GM18502 (cell line): ENCODE measurements around the gene ARSG.
A peak's percentile ranks its signal among the peaks of the same experiment; 100 is the strongest.
"Not testable (repeated sequence)": the region's sequence is repeated elsewhere in the genome, so short reads cannot be mapped to it uniquely, and the experiment has no call there.

Source experiments
- ATAC-seq: cut with Tn5 transposase; IDR thresholded peaks from one replicate; pipeline ENCODE4 v1.9.1; 2021; ENCODE audit warnings: mild to moderate bottlenecking; ENCODE audit not compliant: unreplicated experiment, poor library complexity

ARSG gene

GRCh38 chr17:68290955-68291835, at the start of gene ARSG, which contains the start of gene SLC16A6:
Gene ARSG (plus strand): TSS chr17:68291495. CDS start chr17:68307494, 15,999 bp downstream.
Gene SLC16A6 (minus strand): TSS chr17:68291127. CDS start chr17:68278320, 12,807 bp downstream.
- peak; percentile 48 for ATAC-seq

- no peak for ATAC-seq
Measured at GRCh38 chr17:68246271-68247028, 44.8 kb upstream of the ARSG start.

- ATAC-seq: peak; percentile 92
Measured at GRCh38 chr17:68247445-68248198, 43.7 kb upstream of the ARSG start, which contains the start of gene AMZ2. Gene AMZ2 (plus strand): TSS chr17:68248043. CDS start chr17:68250188, 2,145 bp downstream.

GRCh38 chr17:68248199-68248825, 43.0 kb upstream of the ARSG start:
- ATAC-seq: peak; percentile 25

- no peak for ATAC-seq
Measured at GRCh38 chr17:68248891-68249290, 42.4 kb upstream of the ARSG start.

- no peak for ATAC-seq
Measured at GRCh38 chr17:68249354-68249765, 41.9 kb upstream of the ARSG start.

- ATAC-seq: not testable (repeated sequence)
Measured at GRCh38 chr17:68253426-68253825, 37.9 kb upstream of the ARSG start.

GRCh38 chr17:68255151-68255550, 36.1 kb upstream of the ARSG start:
- ATAC-seq: no peak

- ATAC-seq: no peak
Measured at GRCh38 chr17:68255731-68256538, 35.4 kb upstream of the ARSG start.

- not testable (repeated sequence) for ATAC-seq
Measured at GRCh38 chr17:68256701-68257100, 34.6 kb upstream of the ARSG start.

- ATAC-seq: no peak
Measured at GRCh38 chr17:68257934-68258333, 33.4 kb upstream of the ARSG start.

- peak; percentile 89 for ATAC-seq
Measured at GRCh38 chr17:68258890-68259647, 32.2 kb upstream of the ARSG start.

- ATAC-seq: not testable (repeated sequence)
Measured at GRCh38 chr17:68259648-68259951, 31.7 kb upstream of the ARSG start.

- ATAC-seq: no peak
Measured at GRCh38 chr17:68260051-68260762, 31.1 kb upstream of the ARSG start.

GRCh38 chr17:68262467-68262866, 28.8 kb upstream of the ARSG start:
- ATAC-seq: not testable (repeated sequence)

- peak; percentile 49 for ATAC-seq
Measured at GRCh38 chr17:68263101-68263681, 28.1 kb upstream of the ARSG start.

- ATAC-seq: not testable (repeated sequence)
Measured at GRCh38 chr17:68265833-68266232, 25.5 kb upstream of the ARSG start.
